Gastrocnemius medialis (tissue), 4 donors: ENCODE data around the gene BCLAF1. TPM values are rescaled to one million over a fixed set of nuclear protein-coding genes. Genes with fewer than 3 reads are reported as not detected.
"Not testable (repeated sequence)": the region's sequence is repeated elsewhere in the genome, so short reads cannot be mapped to it uniquely, and the experiment has no call there.

Experiments
- ATAC-seq, 2 donors: fragments of 150-250 bp; one replicate each; pipeline ENCODE4 v1.9.1; 2016
- DNase-seq, 2 donors: peaks; one replicate each; pipeline ENCODE4 v3.0.0-alpha.2; 2019
- H3K27ac ChIP-seq, 4 donors: fragments of 200-600 bp; sonication (generic); 1 replicate in 1 of 4; 2 replicates in 3 of 4; pipeline ENCODE4 v1.5.1; 2016 to 2018; ENCODE audit warnings: mild to moderate bottlenecking in 2 of 4, moderate library complexity in 1 of 4
- H3K27me3 ChIP-seq, 3 donors: fragments of 200-600 bp; sonication (generic) in 2 of 3; 1 replicate in 1 of 3; 2 replicates in 2 of 3; pipeline versions ENCODE4 v1.5.1 to v1.6.0; 2016 to 2019; ENCODE audit warnings: mild to moderate bottlenecking in 1 of 3, moderate library complexity in 1 of 3
- H3K36me3 ChIP-seq, 2 donors: fragments of 200-600 bp; sonication (generic) in 1 of 2; one replicate each; pipeline ENCODE4 v1.5.1; 2017 to 2018
- H3K4me1 ChIP-seq, 2 donors: fragments of 200-600 bp; sonication (generic) in 1 of 2; one replicate each; pipeline ENCODE4 v1.5.1; 2016 to 2017; ENCODE audit warnings: mild to moderate bottlenecking in 2 of 2
- H3K4me3 ChIP-seq, 4 donors: fragments of 200-600 bp; sonication (generic) in 3 of 4; 1 replicate in 1 of 4; 2 replicates in 3 of 4; pipeline ENCODE4 v1.5.1; 2016 to 2019; ENCODE audit warnings: mild to moderate bottlenecking in 2 of 4
- H3K9me3 ChIP-seq, 3 donors: fragments of 200-600 bp; sonication (generic) in 2 of 3; 1 replicate in 1 of 3; 2 replicates in 2 of 3; pipeline ENCODE4 v1.5.1; 2016 to 2019
- CTCF ChIP-seq, 5 experiments: fragments of 450-650 bp in 3 of 5; fragments of 200-600 bp in 2 of 5; sonication (generic) in 2 of 5; IDR thresholded peaks in 4 of 5; conservative IDR thresholded peaks in 1 of 5; 1 replicate in 4 of 5; 2 replicates in 1 of 5; pipeline ENCODE4 v1.5.1; 2016 to 2019; ENCODE audit warnings: antibody characterized with exemption in 5 of 5, mild to moderate bottlenecking in 3 of 5, moderate library complexity in 3 of 5
- POLR2A ChIP-seq, 2 donors: fragments of 450-650 bp; IDR thresholded peaks; one replicate each; pipeline ENCODE4 v1.6.1; 2017; ENCODE audit warnings: antibody characterized with exemption in 2 of 2, mild to moderate bottlenecking in 2 of 2, moderate library complexity in 2 of 2
- in situ Hi-C, 4 donors: fragments of 200-750 bp; cut with MboI; loops; one replicate each; pipeline versions ENCODE4 v1.15.0 to v1.8.0; 2017; ENCODE audit warnings: low sequenced_read_pairs in 4 of 4
- intact Hi-C: fragments of 100-400 bp; cut with DNase I; formaldehyde crosslinking; loops from one replicate; pipeline ENCODE4 v1.15.1; 2023; ENCODE audit warnings: low total_unique reads
- total RNA-seq, 4 donors: library from RNA; depleted of rRNA; stranded (reverse); fragments of >200 nt; gene quantifications; one replicate each; pipeline versions ENCODE4 v1.1.0 to v1.2.3, GENCODE V29; 2016

The BCLAF1 gene
- total RNA-seq, 4 donors from 2014 or later: 27.3 to 83.0 (median 61.8) TPM

GRCh38 chr6:136309171-136309570 lies 19.5 kb upstream of the BCLAF1 start:
- no peaks in the 10 kb centered on the region for H3K36me3 ChIP-seq
- no peaks in the 10 kb centered on the region for H3K4me1 ChIP-seq
- DNase-seq (no peak), ATAC-seq (no peak)
- in situ Hi-C loops (no loop called here), intact Hi-C loops (no loop called here)
- H3K27ac ChIP-seq: no peak overlapping the region
- H3K9me3 ChIP-seq: no peaks in the 10 kb centered on the region
- TF ChIP-seq POLR2A (IDR thresholded peaks at IDR 0.05): no peak
- TF ChIP-seq CTCF (IDR thresholded peaks at IDR 0.05 in 4 of 5, conservative IDR thresholded peaks at IDR 0.05 in 1 of 5): no peak
- no peaks in the 10 kb centered on the region for H3K27me3 ChIP-seq
- no peak overlapping the region for H3K4me3 ChIP-seq

- ATAC-seq, intact Hi-C loops, in situ Hi-C loops: not testable (repeated sequence)
Measured at GRCh38 chr6:136308469-136308868, 18.8 kb upstream of the BCLAF1 start.

GRCh38 chr6:136307351-136307750 lies 17.7 kb upstream of the BCLAF1 start:
- intact Hi-C loops (no loop called here), in situ Hi-C loops (no loop called here)
- ATAC-seq (no peak), DNase-seq (no peak)
- no peaks in the 10 kb centered on the region for H3K36me3 ChIP-seq
- TF ChIP-seq CTCF (IDR thresholded peaks at IDR 0.05 in 4 of 5, conservative IDR thresholded peaks at IDR 0.05 in 1 of 5) (no peak), POLR2A (IDR thresholded peaks at IDR 0.05) (no peak)
- H3K27me3 ChIP-seq: no peaks in the 10 kb centered on the region
- H3K9me3 ChIP-seq: no peaks in the 10 kb centered on the region
- no peak overlapping the region for H3K27ac ChIP-seq
- H3K4me1 ChIP-seq: no peaks in the 10 kb centered on the region
- H3K4me3 ChIP-seq: no peak overlapping the region

More at GRCh38 chr6:136308469-136308868, 18.8 kb upstream of the BCLAF1 start:
- H3K4me3 ChIP-seq, H3K9me3 ChIP-seq, DNase-seq, H3K27me3 ChIP-seq, H3K4me1 ChIP-seq, H3K27ac ChIP-seq, H3K36me3 ChIP-seq: not testable (repeated sequence)

- TF ChIP-seq CTCF (IDR thresholded peaks at IDR 0.05 in 4 of 5, conservative IDR thresholded peaks at IDR 0.05 in 1 of 5) (no peak), POLR2A (IDR thresholded peaks at IDR 0.05) (no peak)
- intact Hi-C loops: no loop called here
- in situ Hi-C loops: no loop called here
- no peak overlapping the region for H3K27ac ChIP-seq
- no peak for DNase-seq
- H3K36me3 ChIP-seq: no peaks in the 10 kb centered on the region
- no peaks in the 10 kb centered on the region for H3K4me1 ChIP-seq
- H3K4me3 ChIP-seq: no peak overlapping the region
- no peaks in the 10 kb centered on the region for H3K9me3 ChIP-seq
- ATAC-seq: no peak
- H3K27me3 ChIP-seq: no peaks in the 10 kb centered on the region
Measured at GRCh38 chr6:136306466-136306865, 16.8 kb upstream of the BCLAF1 start.

- no peaks in the 10 kb centered on the region for H3K9me3 ChIP-seq
- TF ChIP-seq CTCF (IDR thresholded peaks at IDR 0.05 in 4 of 5, conservative IDR thresholded peaks at IDR 0.05 in 1 of 5) (no peak), POLR2A (IDR thresholded peaks at IDR 0.05) (no peak)
- no peaks in the 10 kb centered on the region for H3K27me3 ChIP-seq
- H3K36me3 ChIP-seq: no peaks in the 10 kb centered on the region
- no peak overlapping the region for H3K27ac ChIP-seq
- DNase-seq: no peak
- intact Hi-C loops (no loop called here), in situ Hi-C loops (no loop called here)
- ATAC-seq: no peak
- H3K4me3 ChIP-seq: no peak overlapping the region
- no peaks in the 10 kb centered on the region for H3K4me1 ChIP-seq
Measured at GRCh38 chr6:136304410-136304809, 14.8 kb upstream of the BCLAF1 start.
